ENCODE measurements around the gene MMP24. TPM values are rescaled to one million over a fixed set of nuclear protein-coding genes. Genes with fewer than 3 reads are reported as not detected.

The MMP24 gene
- total RNA-seq, 1 experiment from 2014 or later = 23.0 TPM

DNA sequence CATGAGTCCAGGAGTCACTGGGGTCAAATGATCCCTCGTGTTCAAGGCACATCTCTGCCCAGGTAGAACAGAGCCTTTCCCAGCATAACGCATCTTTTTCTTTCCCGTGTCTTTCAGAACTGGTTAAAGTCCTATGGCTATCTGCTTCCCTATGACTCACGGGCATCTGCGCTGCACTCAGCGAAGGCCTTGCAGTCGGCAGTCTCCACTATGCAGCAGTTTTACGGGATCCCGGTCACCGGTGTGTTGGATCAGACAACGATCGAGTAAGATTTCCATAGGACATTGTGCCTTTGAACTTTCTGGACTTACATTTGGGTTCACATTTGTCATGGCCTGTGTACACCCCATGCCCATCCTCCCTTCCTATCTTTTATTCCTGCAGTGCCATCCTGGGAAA is 20.2 kb downstream of the MMP24 start:
- no peaks in the 10 kb centered on the region for H3K23me2 ChIP-seq (ENCODE audit: insufficient read length, low read depth, low read length, poor library complexity, severe bottlenecking)
- H3K27ac ChIP-seq (ENCODE audit: insufficient read length, low read depth, low read length) = no peak overlapping the region
- no peaks in the 10 kb centered on the region; the same call in 1 of the 2 replicates for H3K4me1 ChIP-seq (ENCODE audit: insufficient read depth, low read length)
- no peak overlapping the region for H4K91ac ChIP-seq (ENCODE audit: insufficient read length, low read depth, low read length)
- TF ChIP-seq, protein P1, sequence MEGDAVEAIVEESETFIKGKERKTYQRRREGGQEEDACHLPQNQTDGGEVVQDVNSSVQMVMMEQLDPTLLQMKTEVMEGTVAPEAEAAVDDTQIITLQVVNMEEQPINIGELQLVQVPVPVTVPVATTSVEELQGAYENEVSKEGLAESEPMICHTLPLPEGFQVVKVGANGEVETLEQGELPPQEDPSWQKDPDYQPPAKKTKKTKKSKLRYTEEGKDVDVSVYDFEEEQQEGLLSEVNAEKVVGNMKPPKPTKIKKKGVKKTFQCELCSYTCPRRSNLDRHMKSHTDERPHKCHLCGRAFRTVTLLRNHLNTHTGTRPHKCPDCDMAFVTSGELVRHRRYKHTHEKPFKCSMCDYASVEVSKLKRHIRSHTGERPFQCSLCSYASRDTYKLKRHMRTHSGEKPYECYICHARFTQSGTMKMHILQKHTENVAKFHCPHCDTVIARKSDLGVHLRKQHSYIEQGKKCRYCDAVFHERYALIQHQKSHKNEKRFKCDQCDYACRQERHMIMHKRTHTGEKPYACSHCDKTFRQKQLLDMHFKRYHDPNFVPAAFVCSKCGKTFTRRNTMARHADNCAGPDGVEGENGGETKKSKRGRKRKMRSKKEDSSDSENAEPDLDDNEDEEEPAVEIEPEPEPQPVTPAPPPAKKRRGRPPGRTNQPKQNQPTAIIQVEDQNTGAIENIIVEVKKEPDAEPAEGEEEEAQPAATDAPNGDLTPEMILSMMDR (conservative IDR thresholded peaks at IDR 0.05) = no peak
- no peak overlapping the region for H2BK12ac ChIP-seq (ENCODE audit: insufficient read length, low read depth, low read length)
- H2AFZ ChIP-seq (ENCODE audit: low read length) = no peak overlapping the region
- H3K27ac Mint-ChIP-seq = peak overlapping the region in 1 of 3 experiments; percentile 32; a peak in 1 of 7 replicates
- no peaks in the 10 kb centered on the region for H4K20me1 ChIP-seq (ENCODE audit: control insufficient read depth, insufficient read depth, insufficient read length)
- no peaks in the 10 kb centered on the region for H3K27me3 ChIP-seq (ENCODE audit: insufficient read depth, low read length)
- peaks cover 0 to 28% (median 10%) of the 10 kb centered on the region in 3 experiments; a peak in 3 of 7 replicates for H3K36me3 Mint-ChIP-seq (ENCODE audit: insufficient read depth in 1 of 3, low read depth in 3 of 3)
- H3K9ac ChIP-seq (ENCODE audit: extremely low read depth, insufficient read length, low read length) = no peak overlapping the region
- H3K27me3 Mint-ChIP-seq (ENCODE audit: low read depth) = no peaks in the 10 kb centered on the region; the same call in none of the 2 replicates
- H4K8ac ChIP-seq (replicated peaks; ENCODE audit: insufficient read length, low read depth, low read length) = no peak overlapping the region
- no peak overlapping the region for H2BK15ac ChIP-seq (ENCODE audit: low read depth, low read length)
- H3K23ac ChIP-seq (ENCODE audit: insufficient read length, low read depth, low read length) = no peak overlapping the region
- no peak overlapping the region for H3K4me3 Mint-ChIP-seq
- H3K79me1 ChIP-seq (ENCODE audit: insufficient read depth, low read depth, low read length, poor library complexity, severe bottlenecking) = no peaks in the 10 kb centered on the region
- no peak overlapping the region for H3K14ac ChIP-seq (ENCODE audit: insufficient read depth, low read length)
- no peak overlapping the region for H4K5ac ChIP-seq (ENCODE audit: insufficient read length, low read depth, low read length)
- H2BK20ac ChIP-seq (ENCODE audit: low read depth, low read length, poor library complexity, severe bottlenecking) = no peak overlapping the region
- no peak overlapping the region for H3K4ac ChIP-seq (ENCODE audit: low read depth, low read length)
- H2BK5ac ChIP-seq (ENCODE audit: insufficient read length, low read length) = no peak overlapping the region
- no peak overlapping the region for H3K4me2 ChIP-seq (ENCODE audit: insufficient read depth, insufficient read length, low read length)
- no peak overlapping the region for H2BK120ac ChIP-seq (ENCODE audit: low read depth, low read length, poor library complexity, severe bottlenecking)
- H3K4me1 Mint-ChIP-seq = peaks cover 13 to 27% of the 10 kb centered on the region in 2 experiments
- no CpG with 5 or more reads among the region's 12 CpGs for WGBS (ENCODE audit: extremely low coverage, insufficient read length, low lambda C conversion rate)
- no peaks in the 10 kb centered on the region for H3K9me3 Mint-ChIP-seq
- no peak for DNase-seq
- H2AK5ac ChIP-seq (ENCODE audit: insufficient read length, low read length) = no peak overlapping the region
- no peak overlapping the region for H3K18ac ChIP-seq (ENCODE audit: insufficient read length, low read depth, low read length)
- no peaks in the 10 kb centered on the region for H3K79me2 ChIP-seq (ENCODE audit: insufficient read depth, low read length)
- no peak overlapping the region for H3T11ph ChIP-seq (ENCODE audit: low read length)
- no peak overlapping the region for H3K56ac ChIP-seq (ENCODE audit: insufficient read length, low read depth, low read length)
- H3K9me3 ChIP-seq (ENCODE audit: control insufficient read depth, low read depth, low read length) = no peaks in the 10 kb centered on the region
